SH-SY5Y (cell line): ENCODE data around the gene PTMA.

Source experiments
- GATA2 ChIP-seq: IDR thresholded peaks from 2 replicates; pipeline ENCODE4 v1.6.1; 2011; ENCODE audit warnings: mild to moderate bottlenecking, low read depth, low read length
- GATA3 ChIP-seq: IDR thresholded peaks from 2 replicates; pipeline ENCODE4 v1.6.1; 2011; ENCODE audit warnings: low read depth, mild to moderate bottlenecking, low read length, moderate library complexity

- no peak for TF ChIP-seq GATA2
- TF ChIP-seq GATA3 = no peak
Measured at GRCh38 chr2:231708773-231709635, 679 bp downstream of the PTMA start.
